ENCODE data around the gene FCHSD2.

GRCh38 chr11:72875736-72876135 lies 266.4 kb downstream of the FCHSD2 start:
- TF ChIP-seq EZH2 (IDR thresholded peaks at IDR 0.05; ENCODE audit: insufficient read depth, poor library complexity, severe bottlenecking) (no peak), EZH2phosphoT487 (IDR thresholded peaks at IDR 0.05; ENCODE audit: insufficient read depth, low read depth) (no peak)

Measured in GM23248 (cell line).